ENCODE measurements around the gene IP6K3.

Gene IP6K3

DNA sequence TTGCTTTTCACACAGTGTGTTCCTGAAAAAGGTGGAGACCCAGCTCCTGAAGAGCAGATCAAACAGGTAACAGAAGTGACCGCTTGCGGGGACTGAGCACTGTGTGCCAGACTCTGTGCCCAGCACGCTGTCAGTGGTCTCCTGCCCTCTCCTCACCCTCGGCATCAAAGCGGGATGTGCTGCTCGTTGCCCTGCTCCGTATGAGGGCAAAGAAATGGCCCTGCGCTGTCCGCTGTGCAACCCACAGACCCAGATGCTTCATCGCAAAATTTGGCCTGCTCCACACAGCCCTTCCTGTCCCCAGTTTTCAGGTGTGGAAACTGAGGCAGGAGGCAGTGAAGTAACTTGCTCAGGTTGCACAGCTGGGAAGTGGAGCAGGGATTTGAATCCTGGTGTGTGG lies 48.9 kb downstream of the IP6K3 start:
- no peak for DNase-seq (ENCODE audit: extremely low read depth, insufficient read length)
- peaks cover 30% of the 10 kb centered on the region for H3K36me3 ChIP-seq (ENCODE audit: control insufficient read depth, insufficient read depth, low read length)
- TF ChIP-seq, protein P1, sequence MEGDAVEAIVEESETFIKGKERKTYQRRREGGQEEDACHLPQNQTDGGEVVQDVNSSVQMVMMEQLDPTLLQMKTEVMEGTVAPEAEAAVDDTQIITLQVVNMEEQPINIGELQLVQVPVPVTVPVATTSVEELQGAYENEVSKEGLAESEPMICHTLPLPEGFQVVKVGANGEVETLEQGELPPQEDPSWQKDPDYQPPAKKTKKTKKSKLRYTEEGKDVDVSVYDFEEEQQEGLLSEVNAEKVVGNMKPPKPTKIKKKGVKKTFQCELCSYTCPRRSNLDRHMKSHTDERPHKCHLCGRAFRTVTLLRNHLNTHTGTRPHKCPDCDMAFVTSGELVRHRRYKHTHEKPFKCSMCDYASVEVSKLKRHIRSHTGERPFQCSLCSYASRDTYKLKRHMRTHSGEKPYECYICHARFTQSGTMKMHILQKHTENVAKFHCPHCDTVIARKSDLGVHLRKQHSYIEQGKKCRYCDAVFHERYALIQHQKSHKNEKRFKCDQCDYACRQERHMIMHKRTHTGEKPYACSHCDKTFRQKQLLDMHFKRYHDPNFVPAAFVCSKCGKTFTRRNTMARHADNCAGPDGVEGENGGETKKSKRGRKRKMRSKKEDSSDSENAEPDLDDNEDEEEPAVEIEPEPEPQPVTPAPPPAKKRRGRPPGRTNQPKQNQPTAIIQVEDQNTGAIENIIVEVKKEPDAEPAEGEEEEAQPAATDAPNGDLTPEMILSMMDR (IDR thresholded peaks at IDR 0.05; ENCODE audit: insufficient read depth, low read length, poor library complexity, severe bottlenecking), result no peak
- H3K27me3 ChIP-seq (replicated peaks; ENCODE audit: control insufficient read depth, insufficient read depth, low read length), result no peaks in the 10 kb centered on the region
- H3K4me3 ChIP-seq (replicated peaks; ENCODE audit: low read depth, low read length), result no peak overlapping the region

DNA sequence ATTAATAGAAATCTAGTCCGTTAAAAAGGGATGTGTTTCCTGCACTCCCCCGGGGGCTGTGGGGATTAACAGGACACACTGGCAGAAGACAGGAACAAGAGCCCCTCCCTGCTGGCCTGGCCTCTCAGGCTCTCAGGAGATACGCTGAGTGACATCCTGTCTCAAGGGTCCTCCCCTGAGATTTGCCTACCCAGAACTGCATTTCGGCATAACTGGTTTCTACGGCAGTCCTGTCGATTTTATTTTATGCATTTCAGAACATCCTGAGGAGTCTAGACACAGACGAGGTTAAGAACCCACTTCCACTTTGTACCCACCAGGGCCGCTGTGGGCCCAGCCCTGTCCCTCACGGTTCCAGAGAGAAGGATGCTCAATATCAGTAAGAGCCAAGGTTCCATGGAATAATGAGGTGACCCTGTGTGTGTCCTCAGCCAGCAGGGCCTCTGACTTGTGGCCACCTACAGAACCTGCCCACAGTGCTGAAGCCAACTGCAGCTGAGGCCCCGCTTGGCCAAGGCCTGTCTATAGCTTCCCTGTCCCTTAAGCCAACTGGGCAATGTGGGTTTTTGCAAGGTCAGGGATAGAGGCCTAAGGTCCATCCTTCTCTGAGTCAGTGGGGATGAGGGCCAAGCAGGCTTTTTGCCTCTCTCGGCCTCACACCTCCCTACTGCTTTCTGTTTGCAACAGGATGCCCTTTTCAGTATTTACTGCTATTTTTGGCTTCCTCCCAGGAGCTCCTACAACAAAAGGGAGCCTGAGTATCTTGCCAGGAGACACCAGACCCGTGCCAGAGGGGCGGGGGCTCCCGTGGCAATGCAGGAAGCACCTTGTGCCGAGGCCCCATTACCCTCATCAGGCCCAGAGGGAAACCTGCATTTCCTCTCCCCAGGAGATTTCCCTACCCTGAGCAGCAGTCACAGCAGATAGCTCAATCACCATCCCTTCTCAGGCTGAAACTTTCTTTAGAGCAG lies 49.9 kb downstream of the IP6K3 start:
- DNase-seq (ENCODE audit: extremely low read depth, insufficient read length), result no peak
- H3K4me3 ChIP-seq (replicated peaks; ENCODE audit: low read depth, low read length), result no peak overlapping the region; the same call in 1 of the 2 replicates
- no peaks in the 10 kb centered on the region for H3K27me3 ChIP-seq (replicated peaks; ENCODE audit: control insufficient read depth, insufficient read depth, low read length)
- TF ChIP-seq, protein P1 (IDR thresholded peaks at IDR 0.05; ENCODE audit: insufficient read depth, low read length, poor library complexity, severe bottlenecking), result no peak
- peaks cover 33% of the 10 kb centered on the region for H3K36me3 ChIP-seq (ENCODE audit: control insufficient read depth, insufficient read depth, low read length)

DNA sequence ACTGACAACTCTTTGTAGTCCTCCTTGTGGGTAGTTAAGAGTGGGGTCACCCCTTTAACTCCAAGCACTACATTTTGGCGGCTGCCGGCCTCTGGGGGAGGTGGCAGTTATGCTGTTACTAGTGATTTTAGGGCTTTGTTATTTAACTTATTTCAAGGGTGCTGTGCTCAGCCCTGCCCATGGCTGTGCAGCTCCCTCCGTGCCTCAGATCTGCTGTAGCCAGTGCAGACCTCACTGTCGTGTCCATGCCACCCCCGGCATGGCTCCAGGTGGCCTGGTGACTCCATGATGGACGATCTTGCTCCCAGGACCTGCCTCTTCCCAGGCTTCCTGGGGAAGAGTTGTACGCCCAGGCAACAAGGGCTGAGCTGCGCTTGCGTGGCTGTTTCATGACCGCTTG lies 50.6 kb downstream of the IP6K3 start:
- H3K4me3 ChIP-seq (replicated peaks; ENCODE audit: low read depth, low read length), result no peak overlapping the region
- TF ChIP-seq, protein P1 (IDR thresholded peaks at IDR 0.05; ENCODE audit: insufficient read depth, low read length, poor library complexity, severe bottlenecking), result no peak
- H3K36me3 ChIP-seq (ENCODE audit: control insufficient read depth, insufficient read depth, low read length), result peaks cover 39% of the 10 kb centered on the region

DNA sequence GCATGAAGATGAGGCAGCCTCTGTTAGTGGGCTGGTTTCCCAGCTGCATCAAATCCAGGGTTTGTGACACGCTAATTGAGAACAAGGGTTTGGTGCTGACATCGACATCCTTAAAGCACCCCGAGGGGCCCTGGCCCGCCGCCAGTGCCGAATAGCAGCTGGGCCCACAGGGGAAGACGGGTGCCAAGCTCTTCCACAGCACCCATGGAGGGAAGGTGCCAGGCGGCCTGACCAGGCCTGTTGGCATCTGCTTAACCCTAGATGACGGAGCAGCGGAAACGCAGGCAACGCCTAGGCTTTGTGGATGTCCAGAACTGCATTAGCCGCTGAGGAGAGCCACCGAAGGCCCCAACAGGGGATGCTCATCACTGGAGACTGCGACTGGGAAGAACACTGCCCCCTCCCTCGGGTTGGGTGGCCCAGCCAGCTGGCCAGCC lies 51.2 kb downstream of the IP6K3 start:
- Histone ChIP-seq H3K36me3 (ENCODE audit: control insufficient read depth, insufficient read depth, low read length) (peaks cover 42% of the 10 kb centered on the region), H3K4me3 (replicated peaks; ENCODE audit: low read depth, low read length) (no peak overlapping the region), H3K27me3 (replicated peaks; ENCODE audit: control insufficient read depth, insufficient read depth, low read length) (no peaks in the 10 kb centered on the region)
- TF ChIP-seq, protein P1 (IDR thresholded peaks at IDR 0.05; ENCODE audit: insufficient read depth, low read length, poor library complexity, severe bottlenecking), result no peak
- no peak for DNase-seq (ENCODE audit: extremely low read depth, insufficient read length)

More for the DNA sequence above, 50.6 kb downstream of the IP6K3 start:
- DNase-seq (ENCODE audit: extremely low read depth, insufficient read length), result no peak
- no peaks in the 10 kb centered on the region for H3K27me3 ChIP-seq (replicated peaks; ENCODE audit: control insufficient read depth, insufficient read depth, low read length)

DNA sequence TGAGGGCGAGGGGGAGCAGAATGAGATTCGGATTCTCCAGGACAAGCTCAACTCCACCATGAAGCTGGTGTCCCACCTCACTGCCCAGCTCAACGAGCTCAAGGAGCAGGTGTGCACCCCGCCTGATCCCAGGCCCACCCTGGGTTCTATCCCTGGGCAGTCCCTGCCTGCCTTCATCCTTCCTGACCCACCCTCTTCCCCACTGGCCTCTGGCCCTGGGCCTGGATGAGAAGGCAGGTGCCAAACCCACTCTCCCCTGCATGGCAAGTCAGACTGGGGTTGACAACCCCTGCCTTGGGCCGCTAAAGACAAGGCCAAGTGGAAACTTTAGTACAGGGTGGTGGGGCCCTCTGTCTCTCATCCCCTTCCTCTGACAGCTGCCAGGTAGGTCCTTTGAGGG lies 51.7 kb downstream of the IP6K3 start:
- DNase-seq (ENCODE audit: extremely low read depth, insufficient read length), result no peak
- no peaks in the 10 kb centered on the region for H3K27me3 ChIP-seq (replicated peaks; ENCODE audit: control insufficient read depth, insufficient read depth, low read length)
- no peak overlapping the region for H3K4me3 ChIP-seq (replicated peaks; ENCODE audit: low read depth, low read length)
- H3K36me3 ChIP-seq (ENCODE audit: control insufficient read depth, insufficient read depth, low read length), result peaks cover 45% of the 10 kb centered on the region
- TF ChIP-seq, protein P1 (IDR thresholded peaks at IDR 0.05; ENCODE audit: insufficient read depth, low read length, poor library complexity, severe bottlenecking), result no peak

Data from GM06990 (cell line).